GM21367 (cell line): Measurements from ENCODE around the gene HOXB7.

Experiments
- ATAC-seq: cut with Tn5 transposase; IDR thresholded peaks from one replicate; pipeline ENCODE4 v1.9.1; 2021; ENCODE audit not compliant: unreplicated experiment

The HOXB7 gene

DNA sequence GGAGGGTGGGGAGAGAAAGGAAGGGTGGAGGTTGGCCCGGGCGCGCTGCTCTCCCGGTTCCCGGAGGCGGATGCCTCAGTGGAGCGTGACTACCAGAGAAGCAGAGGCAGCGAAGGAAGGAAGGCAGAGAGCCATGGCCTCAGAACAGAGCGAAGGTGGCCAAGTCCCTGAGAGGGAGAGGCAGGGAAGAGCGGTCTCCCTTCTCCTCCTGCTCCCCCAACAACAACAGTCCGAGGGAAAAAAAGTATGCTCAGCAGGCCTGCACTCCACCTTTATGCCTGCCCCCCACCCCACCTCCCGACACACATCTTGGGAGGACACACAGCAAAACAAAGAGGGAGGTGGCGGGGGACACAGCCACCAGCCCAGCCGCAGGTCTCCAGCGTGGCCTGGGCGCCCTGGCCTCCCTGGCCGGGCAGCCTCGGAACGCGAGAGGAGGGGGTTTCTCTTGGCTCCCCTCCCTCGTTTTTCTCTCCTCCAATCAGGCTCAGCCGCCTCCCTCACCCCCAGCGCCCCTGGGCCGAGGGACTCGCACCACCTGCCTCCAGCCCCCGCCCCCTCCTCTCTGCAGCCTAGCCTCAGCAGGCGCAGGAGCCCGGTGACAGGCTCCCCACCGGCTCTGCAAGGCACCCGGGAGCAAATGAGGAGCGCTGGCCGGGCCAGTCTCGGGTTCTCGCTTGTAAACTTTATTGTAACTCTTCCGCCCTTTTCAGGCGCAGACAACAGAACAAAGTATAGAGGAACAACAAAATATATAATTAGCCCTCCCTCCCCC is 1.1 kb upstream of the HOXB7 start:
- no peak for ATAC-seq

DNA sequence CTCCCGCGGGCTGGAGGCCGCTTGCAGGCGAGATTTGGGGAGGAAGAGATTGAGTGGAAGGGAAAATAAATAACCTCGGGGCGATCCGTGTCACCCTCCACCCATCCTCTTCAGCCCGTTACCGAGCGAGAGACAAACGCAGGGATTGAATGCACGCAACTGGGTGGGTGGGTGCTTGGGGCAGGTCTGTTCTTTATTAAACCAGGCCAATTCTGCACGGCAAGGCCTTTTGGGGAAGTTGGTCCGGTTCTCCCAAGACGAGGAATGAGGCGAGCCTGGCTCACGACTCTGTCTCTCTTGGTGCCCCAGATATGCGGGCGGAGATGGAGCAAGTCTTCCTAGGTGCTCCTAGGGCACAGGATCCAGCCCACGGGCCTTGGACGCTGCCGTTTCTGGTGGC is 396 bp upstream of the HOXB7 start:
- ATAC-seq: no peak

GRCh38 chr17:48609759-48610281 is 997 bp downstream of the HOXB7 start:
- ATAC-seq: no peak

GRCh38 chr17:48609033-48609432 is 1.8 kb downstream of the HOXB7 start:
- no peak for ATAC-seq

GRCh38 chr17:48608494-48608834 is 2.4 kb downstream of the HOXB7 start:
- no peak for ATAC-seq

GRCh38 chr17:48606892-48607614 is 3.8 kb downstream of the HOXB7 start:
- no peak for ATAC-seq

GRCh38 chr17:48605991-48606891 is 4.6 kb downstream of the HOXB7 start:
- no peak for ATAC-seq

DNA sequence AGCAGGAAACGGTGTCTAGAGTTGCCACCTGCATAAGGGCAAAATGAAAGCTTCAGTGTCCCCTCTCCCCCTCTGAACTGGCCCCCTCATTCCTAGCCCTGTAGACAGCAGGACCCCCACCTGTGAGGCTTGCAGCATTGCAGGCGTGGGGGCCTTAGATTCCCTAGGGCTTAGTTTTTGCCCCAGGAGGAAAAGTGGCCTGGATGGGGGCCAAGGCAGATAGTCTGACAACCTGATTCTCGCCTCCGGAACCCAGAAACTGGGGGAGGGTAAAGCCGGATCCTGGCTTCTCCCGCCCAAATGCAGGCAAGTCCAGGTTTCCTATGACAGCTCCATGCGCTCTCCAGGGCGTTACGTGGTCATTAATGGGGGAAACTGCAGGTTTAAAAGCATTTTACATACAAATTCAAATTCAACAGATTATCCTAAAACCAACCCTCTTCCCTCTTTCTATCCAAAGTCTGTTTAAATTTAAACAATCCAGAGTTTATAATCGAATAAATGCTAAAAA is 5.4 kb downstream of the HOXB7 start:
- no peak for ATAC-seq

DNA sequence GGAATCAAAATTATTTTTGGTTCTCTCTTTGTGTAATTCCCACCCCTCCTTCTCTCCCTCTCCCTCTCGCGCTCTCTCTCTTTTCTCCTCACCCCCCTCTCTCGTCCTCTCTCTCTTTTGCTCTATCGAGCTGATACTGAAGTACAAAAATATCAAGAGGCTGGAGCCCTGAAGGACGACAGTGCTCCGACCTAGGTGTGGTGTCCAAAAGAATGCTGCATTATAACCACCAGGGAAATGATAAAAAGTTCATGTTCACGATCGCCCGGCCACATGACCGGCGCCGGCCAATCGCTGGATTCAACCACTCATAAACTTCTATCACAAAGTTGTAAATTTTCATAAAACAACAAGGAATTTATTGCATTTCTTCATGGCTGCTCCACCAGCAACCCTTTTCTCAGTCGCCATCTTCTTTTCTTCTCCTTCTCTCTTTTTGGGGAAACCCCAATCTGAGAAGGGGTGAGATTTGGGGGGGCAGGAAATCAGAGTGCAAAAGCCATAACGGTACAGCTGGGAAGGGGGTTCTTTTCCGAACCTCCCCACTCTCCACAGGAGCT is 6.0 kb downstream of the HOXB7 start, which contains the start of gene HOXB6:
Gene HOXB6 (minus strand): TSS at position 217 of the 560 bp plus-strand sequence. CDS start 6,836 bp downstream, outside the sequence.
- ATAC-seq: no peak

- no peak for ATAC-seq
These were observed 6.7 kb downstream of the HOXB7 start for GRCh38 chr17:48603959-48604769.

DNA sequence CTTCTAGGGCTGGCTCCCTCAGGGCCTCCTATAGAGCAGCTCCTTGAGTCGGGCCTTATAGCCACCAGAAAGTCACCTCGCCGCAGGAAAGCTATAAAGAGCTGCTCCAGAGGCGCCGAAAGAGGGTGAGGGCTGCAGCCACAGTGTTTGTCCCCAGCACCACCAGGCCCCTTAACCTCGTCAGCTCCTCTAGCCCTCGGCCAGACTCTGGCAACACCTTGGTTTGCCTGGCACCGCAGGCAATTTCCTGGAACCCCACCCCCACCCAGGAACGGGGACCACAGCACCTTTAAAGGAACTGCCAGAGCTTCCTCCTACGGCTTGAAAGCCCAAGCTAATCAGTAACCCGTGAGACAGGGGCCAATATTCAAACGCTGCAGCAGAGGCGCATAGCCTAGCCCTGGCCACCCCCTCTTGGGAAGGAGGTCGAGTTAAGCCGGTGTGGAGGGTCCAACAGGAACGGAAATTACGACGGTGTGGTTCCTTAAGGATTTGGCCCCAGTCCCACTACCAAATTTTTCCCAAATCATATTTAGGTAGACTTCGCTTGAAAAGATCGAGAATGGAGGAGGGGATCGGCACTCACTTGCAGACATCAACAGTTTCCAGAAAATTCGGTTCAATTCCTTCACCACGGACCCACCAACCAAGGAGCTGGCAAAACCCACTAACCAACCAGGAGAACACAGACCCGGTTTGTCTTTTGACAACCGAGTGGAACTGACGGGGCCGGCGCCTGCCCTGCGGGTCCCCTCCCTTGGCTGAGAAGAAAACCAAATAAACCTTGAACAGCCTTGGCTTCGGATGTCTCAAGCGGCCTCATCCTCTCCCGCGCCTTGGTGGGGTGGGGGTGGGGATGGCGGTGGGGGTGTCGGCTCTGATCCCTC is 9.0 kb downstream of the HOXB7 start:
- ATAC-seq: no peak

DNA sequence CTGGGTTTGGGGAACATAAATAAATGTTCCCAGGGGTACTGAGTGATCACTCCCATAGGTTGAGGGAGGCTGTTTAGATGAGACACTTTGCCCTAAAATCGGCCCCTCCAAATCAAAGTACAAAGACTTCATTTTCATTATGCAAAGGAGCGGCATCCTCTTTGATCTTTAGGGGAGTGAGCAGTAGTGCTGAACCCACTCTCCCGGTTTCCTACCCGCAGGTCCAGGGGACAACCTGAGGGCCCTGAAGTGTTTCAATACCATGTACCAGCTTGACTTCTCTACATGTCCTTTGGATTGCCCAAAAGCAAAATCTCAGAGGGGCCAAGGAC is 9.6 kb downstream of the HOXB7 start:
- ATAC-seq: no peak

GRCh38 chr17:48600244-48601098 is 10.3 kb downstream of the HOXB7 start:
- no peak for ATAC-seq

- ATAC-seq: no peak
These were observed 11.5 kb downstream of the HOXB7 start for GRCh38 chr17:48599354-48599753.

DNA sequence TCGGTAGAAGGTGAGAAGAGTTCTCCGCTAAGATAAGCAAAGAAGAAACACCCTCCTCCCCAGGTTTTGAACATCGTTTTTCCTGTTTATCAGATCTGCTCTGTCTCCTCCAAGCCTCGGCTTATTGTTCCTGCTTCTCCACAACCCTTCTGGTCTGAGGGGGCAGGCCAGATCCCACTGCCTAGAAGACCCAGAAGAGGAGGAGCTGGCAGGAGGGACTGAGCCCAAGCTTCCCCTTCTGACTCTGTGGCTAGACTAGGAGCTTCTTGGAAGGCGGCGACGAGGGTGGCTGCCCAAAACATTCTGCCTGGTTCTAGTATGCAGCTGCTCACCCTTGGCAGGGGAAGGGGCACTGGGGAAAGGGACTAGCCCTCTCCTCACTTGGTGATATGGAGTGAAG is 12.1 kb downstream of the HOXB7 start:
- no peak for ATAC-seq

GRCh38 chr17:48597778-48598631 is 12.8 kb downstream of the HOXB7 start:
- ATAC-seq: no peak

GRCh38 chr17:48597528-48597777 is 13.4 kb downstream of the HOXB7 start:
- no peak for ATAC-seq
